ENCODE data around the gene SKP1. TPM values are rescaled to one million over a fixed set of nuclear protein-coding genes. Genes with fewer than 3 reads are reported as not detected.

The SKP1 gene
- total and polyA plus RNA-seq, 7 experiments from 2014 or later, result 224 to 1,361 (median 274) TPM

DNA sequence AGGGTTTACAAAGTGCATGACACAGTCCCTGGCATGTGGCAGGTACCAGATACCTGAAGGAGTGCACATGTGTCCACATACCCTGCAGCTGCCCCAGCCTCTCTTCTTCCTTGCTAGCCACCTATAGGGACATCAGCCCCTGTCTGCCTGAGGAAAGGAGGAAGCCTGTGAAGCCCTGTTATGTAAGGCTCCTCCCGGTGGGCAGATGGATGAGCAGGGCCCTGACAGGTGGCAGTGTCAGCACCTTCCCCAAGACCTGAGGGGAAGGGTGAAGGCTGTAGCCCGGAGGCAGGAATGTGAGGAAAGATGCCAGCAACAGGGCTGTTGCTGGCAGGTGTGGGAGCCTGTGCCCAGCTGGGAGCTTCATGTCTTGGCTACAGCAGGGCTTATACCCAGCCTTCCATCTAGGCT is 40.5 kb downstream of the SKP1 start:
- peaks cover 80 to 94% of the 10 kb centered on the region in 2 donors for H3K4me1 ChIP-seq (ENCODE audit: control insufficient read depth in 2 of 2, insufficient read depth in 2 of 2, low read length in 2 of 2)
- Mint-ChIP-seq H3K27me3 (peaks cover 0 to 2% (median 0%) of the 10 kb centered on the region in 5 donors), H3K4me1 (peaks cover 54 to 99% (median 86%) of the 10 kb centered on the region in 7 donors), H3K27ac (peak overlapping the region in 8 of 9 donors; percentile 84 to 99 (median 96)), H3K4me3 (peak overlapping the region; percentile 45 to 100 (median 78)), H3K9me3 (peaks cover 0 to 1% (median 0%) of the 10 kb centered on the region in 11 donors), H3K36me3 (peaks cover 18 to 57% (median 33%) of the 10 kb centered on the region in 5 donors)
- ChIA-PET CTCF (interaction anchor here (1.5 to 28.5 kb wide), 4 partner anchors 10 to 97 kb away, joined by 4 to 394 read pairs (median 190); partner anchors contain the start of gene TCF7), POLR2A (interaction anchor here (0.7 to 48.2 kb wide), 3 partner anchors 40 to 90 kb away, joined by 3 to 1333 read pairs (median 5); partner anchors contain the start of gene SKP1)
- peak overlapping the region; percentile 46 for H3K4me3 ChIP-seq (ENCODE audit: low read length)
- no peak for ATAC-seq
- peak overlapping the region; percentile 97 for H3K27ac ChIP-seq (ENCODE audit: low read depth, low read length)
- DNase-seq, result peak in 2 of 9 donors; percentile 4 to 7
- peaks cover 33 to 91% (median 66%) of the 10 kb centered on the region in 3 experiments for H3K36me3 ChIP-seq (ENCODE audit: control insufficient read depth in 2 of 3, insufficient read depth in 3 of 3, low read length in 3 of 3)
- no peaks in the 10 kb centered on the region for H3K27me3 ChIP-seq (ENCODE audit: control insufficient read depth in 2 of 2, insufficient read depth in 2 of 2, low read length in 2 of 2)
- no peaks in the 10 kb centered on the region for H3K9me3 ChIP-seq (ENCODE audit: control insufficient read depth in 2 of 3, low read length in 3 of 3)
- intact Hi-C loops (cut with micrococcal nuclease), result no loop called here

GRCh38 chr5:134135091-134135655 is 41.6 kb downstream of the SKP1 start:
- Mint-ChIP-seq H3K27me3 (peaks cover 0 to 2% (median 0%) of the 10 kb centered on the region in 5 donors), H3K36me3 (peaks cover 13 to 60% (median 40%) of the 10 kb centered on the region in 5 donors), H3K9me3 (peaks cover 0 to 2% (median 0%) of the 10 kb centered on the region in 11 donors), H3K4me1 (peaks cover 55 to 100% (median 87%) of the 10 kb centered on the region in 7 donors), H3K27ac (peak overlapping the region; percentile 59 to 99 (median 95)), H3K4me3 (peak overlapping the region; percentile 53 to 100 (median 78))
- ChIA-PET POLR2A (interaction anchor here (0.9 to 48.2 kb wide), 6 partner anchors 27 to 89 kb away, joined by 3 to 1333 read pairs (median 4); no protein-coding TSS in a partner anchor), CTCF (interaction anchor here (0.6 to 28.5 kb wide), 5 partner anchors 18 to 96 kb away, joined by 3 to 394 read pairs (median 4); partner anchors contain the start of gene TCF7)
- Histone ChIP-seq H3K27me3 (ENCODE audit: control insufficient read depth in 2 of 2, insufficient read depth in 2 of 2, low read length in 2 of 2) (no peaks in the 10 kb centered on the region), H3K27ac (ENCODE audit: low read depth, low read length) (peak overlapping the region; percentile 97), H3K4me3 (ENCODE audit: low read length) (peak overlapping the region; percentile 46), H3K4me1 (ENCODE audit: control insufficient read depth in 2 of 2, insufficient read depth in 2 of 2, low read length in 2 of 2) (peaks cover 90 to 94% of the 10 kb centered on the region in 2 donors), H3K36me3 (ENCODE audit: control insufficient read depth in 2 of 3, insufficient read depth in 3 of 3, low read length in 3 of 3) (peaks cover 23 to 91% (median 64%) of the 10 kb centered on the region in 3 experiments), H3K9me3 (ENCODE audit: control insufficient read depth in 2 of 3, low read length in 3 of 3) (no peaks in the 10 kb centered on the region)
- DNase-seq (peak in 1 of 9 donors; percentile 2), ATAC-seq (no peak)
- intact Hi-C loops (cut with micrococcal nuclease), result no loop called here

- Histone ChIP-seq H3K4me3 (ENCODE audit: low read length) (peak overlapping the region; percentile 86), H3K27ac (ENCODE audit: low read depth, low read length) (peak overlapping the region; percentile 97), H3K9me3 (ENCODE audit: control insufficient read depth in 2 of 3, low read length in 3 of 3) (no peaks in the 10 kb centered on the region), H3K4me1 (ENCODE audit: control insufficient read depth in 2 of 2, insufficient read depth in 2 of 2, low read length in 2 of 2) (peaks cover 91 to 95% of the 10 kb centered on the region in 2 donors), H3K36me3 (ENCODE audit: control insufficient read depth in 2 of 3, insufficient read depth in 3 of 3, low read length in 3 of 3) (peaks cover 15 to 88% (median 53%) of the 10 kb centered on the region in 3 experiments), H3K27me3 (ENCODE audit: control insufficient read depth in 2 of 2, insufficient read depth in 2 of 2, low read length in 2 of 2) (no peaks in the 10 kb centered on the region)
- peaks cover 0 to 2% (median 0%) of the 10 kb centered on the region in 5 donors for H3K27me3 Mint-ChIP-seq
- peak overlapping the region in 8 of 9 donors; percentile 90 to 99 (median 98) for H3K27ac Mint-ChIP-seq
- H3K9me3 Mint-ChIP-seq, result peaks cover 0 to 3% (median 0%) of the 10 kb centered on the region in 11 donors
- ChIA-PET POLR2A (interaction anchor here (1.4 to 48.2 kb wide), 4 partner anchors 42 to 88 kb away, joined by 3 to 1333 read pairs (median 14); partner anchors contain the start of gene SKP1), CTCF (interaction anchor here (18.5 to 28.5 kb wide), 2 partner anchors 17 to 95 kb away, joined by 365 to 394 read pairs; partner anchors contain the start of gene TCF7)
- DNase-seq (peak in 2 of 9 donors; percentile 5 to 20), ATAC-seq (no peak)
- H3K36me3 Mint-ChIP-seq, result peaks cover 17 to 62% (median 44%) of the 10 kb centered on the region in 5 donors
- H3K4me3 Mint-ChIP-seq, result peak overlapping the region in 9 of 10 donors; percentile 74 to 100 (median 93)
- intact Hi-C loops (cut with micrococcal nuclease), result no loop called here
- peaks cover 56 to 100% (median 90%) of the 10 kb centered on the region in 7 donors for H3K4me1 Mint-ChIP-seq
Measured at GRCh38 chr5:134133995-134134541, 42.7 kb downstream of the SKP1 start.

DNA sequence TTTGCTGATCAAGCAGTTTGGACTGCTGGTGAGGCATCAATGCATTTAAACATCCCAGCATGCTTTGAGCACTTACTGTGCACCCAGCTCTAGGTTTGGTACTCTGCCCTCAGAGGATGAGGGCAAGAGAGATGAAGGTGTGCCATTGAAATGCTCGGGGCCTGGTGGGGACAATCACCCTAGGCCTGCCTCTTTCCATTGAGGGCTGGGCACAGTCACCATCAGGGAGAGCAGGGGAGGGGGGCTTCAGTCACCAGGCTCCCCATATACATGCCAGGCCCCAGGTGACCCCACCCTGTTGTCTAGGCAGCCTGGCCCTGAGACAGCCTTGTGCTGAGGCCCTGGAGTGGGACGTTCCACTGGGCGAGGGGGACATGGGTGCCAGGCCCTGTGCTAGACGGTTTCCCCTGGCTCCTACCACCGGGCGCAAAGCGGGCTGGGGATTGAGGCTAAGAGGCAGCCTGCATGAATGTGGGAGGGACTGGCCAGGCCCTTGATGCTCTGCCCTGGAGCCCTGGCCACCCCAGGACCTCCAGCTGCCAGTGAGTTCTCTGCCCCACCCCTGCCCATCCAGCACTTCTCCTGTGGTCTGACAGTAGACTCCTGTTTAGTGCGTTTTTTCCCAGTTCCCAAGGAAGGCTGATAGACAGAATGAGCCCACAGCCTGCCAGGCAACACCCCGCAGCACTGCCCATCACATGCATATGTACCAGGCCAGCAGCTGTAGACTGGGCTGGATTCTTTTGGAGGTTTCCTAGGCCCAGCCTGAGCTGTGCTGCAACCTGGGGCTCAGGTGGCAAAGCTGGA is 43.4 kb downstream of the SKP1 start:
- H3K4me1 Mint-ChIP-seq, result peaks cover 57 to 99% (median 90%) of the 10 kb centered on the region in 7 donors
- POLR2A ChIA-PET, result interaction anchor here (1.4 to 48.2 kb wide), 4 partner anchors 43 to 87 kb away, joined by 3 to 1333 read pairs (median 14); partner anchors contain the start of gene SKP1
- peaks cover 18 to 65% (median 48%) of the 10 kb centered on the region in 5 donors for H3K36me3 Mint-ChIP-seq
- H3K27me3 Mint-ChIP-seq, result peaks cover 0 to 2% (median 0%) of the 10 kb centered on the region in 5 donors
- peak overlapping the region; percentile 93 to 100 (median 98) for H3K4me3 Mint-ChIP-seq
- intact Hi-C loops (cut with micrococcal nuclease), result no loop called here
- H3K27me3 ChIP-seq (ENCODE audit: control insufficient read depth in 2 of 2, insufficient read depth in 2 of 2, low read length in 2 of 2), result no peaks in the 10 kb centered on the region
- no peaks in the 10 kb centered on the region for H3K9me3 ChIP-seq (ENCODE audit: control insufficient read depth in 2 of 3, low read length in 3 of 3)
- peak overlapping the region; percentile 90 to 99 (median 98) for H3K27ac Mint-ChIP-seq
- peaks cover 0 to 3% (median 0%) of the 10 kb centered on the region in 11 donors for H3K9me3 Mint-ChIP-seq
- peaks cover 15 to 88% (median 52%) of the 10 kb centered on the region in 3 experiments for H3K36me3 ChIP-seq (ENCODE audit: control insufficient read depth in 2 of 3, insufficient read depth in 3 of 3, low read length in 3 of 3)
- DNase-seq (peak in 1 of 9 donors; percentile 20), ATAC-seq (no peak)
- peak overlapping the region; percentile 86 for H3K4me3 ChIP-seq (ENCODE audit: low read length)
- peaks cover 95 to 97% of the 10 kb centered on the region in 2 donors for H3K4me1 ChIP-seq (ENCODE audit: control insufficient read depth in 2 of 2, insufficient read depth in 2 of 2, low read length in 2 of 2)
- H3K27ac ChIP-seq (ENCODE audit: low read depth, low read length), result peak overlapping the region; percentile 97
- CTCF ChIA-PET, result interaction anchor here (1.0 to 28.5 kb wide), 5 partner anchors 12 to 103 kb away, joined by 3 to 394 read pairs (median 116); partner anchors contain the start of gene TCF7

DNA sequence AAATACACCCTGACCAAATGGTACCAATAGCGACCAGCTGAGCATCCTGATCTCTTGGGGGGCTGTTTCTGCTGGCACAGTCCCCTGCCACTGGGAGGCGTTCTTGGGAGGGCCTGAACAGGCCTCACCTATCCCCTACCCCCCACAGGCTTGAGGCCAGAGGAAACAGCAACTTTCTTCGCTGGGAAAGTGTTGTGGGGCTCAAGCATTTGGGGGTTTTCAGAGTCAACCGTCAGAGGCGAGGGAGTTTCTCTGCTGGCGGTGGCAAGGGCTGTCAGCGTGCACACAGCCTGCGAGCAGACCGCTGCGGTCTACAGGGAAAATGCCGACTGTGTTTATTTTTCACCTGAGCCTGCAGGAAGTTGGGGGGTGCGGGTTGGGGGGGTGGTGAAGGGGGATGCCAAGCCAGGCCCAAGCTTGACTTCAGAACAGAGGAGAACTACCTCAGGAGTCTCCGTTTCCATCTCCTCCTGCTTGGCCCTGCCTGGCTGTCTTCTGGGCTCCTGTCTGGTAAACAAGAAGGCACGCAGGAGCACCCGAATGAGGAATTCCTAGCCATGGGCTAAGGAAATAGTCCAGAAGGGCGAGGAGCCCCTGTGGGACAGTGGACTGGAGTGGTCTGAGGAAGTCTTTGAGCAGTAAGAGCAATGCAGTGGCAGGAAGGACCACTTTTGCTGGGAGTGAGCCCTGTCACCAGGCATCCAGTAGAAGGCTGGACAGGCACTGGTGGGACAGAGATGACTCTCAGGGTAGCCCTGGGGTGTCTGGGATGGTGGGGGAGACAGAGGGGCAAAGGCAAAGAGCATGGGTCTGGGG is 44.2 kb downstream of the SKP1 start:
- DNase-seq (peak; percentile 52 to 94 (median 87)), ATAC-seq (peak; percentile 87)
- intact Hi-C loops (cut with micrococcal nuclease), result loop anchor here (1.0 kb wide), 6 partner anchors 8 to 45 kb away; partner anchors contain the start of gene TCF7 (in 2 of the 2)
- CTCF ChIA-PET, result interaction anchor here (0.6 to 28.5 kb wide), 5 partner anchors 13 to 455 kb away, joined by 3 to 394 read pairs (median 5); partner anchors contain the start of gene TCF7
- no peaks in the 10 kb centered on the region for H3K9me3 ChIP-seq (ENCODE audit: control insufficient read depth in 2 of 3, low read length in 3 of 3)
- POLR2A ChIA-PET, result interaction anchor here (1.4 to 48.2 kb wide), 3 partner anchors 56 to 86 kb away, joined by 3 to 1333 read pairs (median 22); no protein-coding TSS in a partner anchor
- H3K4me3 ChIP-seq (ENCODE audit: low read length), result peak overlapping the region; percentile 86
- H3K27ac ChIP-seq (ENCODE audit: low read depth, low read length), result peak overlapping the region; percentile 97
- H3K27ac Mint-ChIP-seq, result peak overlapping the region; percentile 90 to 99 (median 98)
- peaks cover 57 to 100% (median 90%) of the 10 kb centered on the region in 7 donors for H3K4me1 Mint-ChIP-seq
- peaks cover 93 to 97% of the 10 kb centered on the region in 2 donors for H3K4me1 ChIP-seq (ENCODE audit: control insufficient read depth in 2 of 2, insufficient read depth in 2 of 2, low read length in 2 of 2)
- H3K36me3 Mint-ChIP-seq, result peaks cover 18 to 69% (median 54%) of the 10 kb centered on the region in 5 donors
- peaks cover 16 to 88% (median 51%) of the 10 kb centered on the region in 3 experiments for H3K36me3 ChIP-seq (ENCODE audit: control insufficient read depth in 2 of 3, insufficient read depth in 3 of 3, low read length in 3 of 3)
- peaks cover 0 to 3% (median 0%) of the 10 kb centered on the region in 11 donors for H3K9me3 Mint-ChIP-seq
- H3K4me3 Mint-ChIP-seq, result peak overlapping the region; percentile 93 to 100 (median 98)
- no peaks in the 10 kb centered on the region for H3K27me3 ChIP-seq (ENCODE audit: control insufficient read depth in 2 of 2, insufficient read depth in 2 of 2, low read length in 2 of 2)
- peaks cover 0 to 2% (median 0%) of the 10 kb centered on the region in 5 donors for H3K27me3 Mint-ChIP-seq
